ENCODE results near the gene ZBTB16. TPM values are rescaled to one million over a fixed set of nuclear protein-coding genes. Genes with fewer than 3 reads are reported as not detected.

ZBTB16 gene
- total RNA-seq, 2 donors from 2014 or later, result 3.3 to 4.0 TPM

DNA sequence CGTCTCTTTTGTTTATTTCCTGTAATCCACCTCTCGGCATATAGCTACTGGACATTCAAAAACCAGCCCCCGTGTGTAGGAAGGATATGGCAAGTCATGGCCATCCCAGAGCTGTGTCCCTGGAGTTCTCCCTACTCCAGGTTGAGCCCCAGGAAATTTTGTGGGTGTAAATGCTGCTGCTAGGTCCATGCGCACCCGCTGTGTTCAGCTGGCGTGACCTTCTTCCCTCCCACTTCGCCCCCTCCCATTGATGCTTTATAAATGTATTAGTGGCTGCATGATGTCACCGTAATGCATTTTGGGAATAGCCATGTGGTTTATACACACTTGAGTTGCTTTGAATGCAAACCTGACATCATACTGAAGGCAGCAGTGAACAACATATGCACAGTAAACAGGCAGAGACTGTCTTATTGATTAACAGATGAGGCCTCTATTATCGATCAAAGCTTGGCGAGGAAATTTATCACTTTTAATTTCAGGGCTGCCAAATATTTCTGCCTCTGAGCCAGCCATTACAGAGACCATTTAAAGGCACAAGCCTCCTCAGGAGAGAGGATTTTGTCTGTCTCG, 123.0 kb downstream of the ZBTB16 start:
- ATAC-seq (replicated peaks in 1 of 2), result no peak
- no peaks in the 10 kb centered on the region for H3K27me3 Mint-ChIP-seq (ENCODE audit: low read depth)
- H3K4me1 Mint-ChIP-seq (ENCODE audit: low read depth), result peaks cover 51% of the 10 kb centered on the region
- no peaks in the 10 kb centered on the region for H3K9me3 Mint-ChIP-seq
- H3K36me3 Mint-ChIP-seq (ENCODE audit: insufficient read depth in 2 of 2), result no peaks in the 10 kb centered on the region
- no peak for DNase-seq
- peak overlapping the region; percentile 38 for H3K4me3 Mint-ChIP-seq
- H3K27ac Mint-ChIP-seq, result peak overlapping the region; percentile 46

DNA sequence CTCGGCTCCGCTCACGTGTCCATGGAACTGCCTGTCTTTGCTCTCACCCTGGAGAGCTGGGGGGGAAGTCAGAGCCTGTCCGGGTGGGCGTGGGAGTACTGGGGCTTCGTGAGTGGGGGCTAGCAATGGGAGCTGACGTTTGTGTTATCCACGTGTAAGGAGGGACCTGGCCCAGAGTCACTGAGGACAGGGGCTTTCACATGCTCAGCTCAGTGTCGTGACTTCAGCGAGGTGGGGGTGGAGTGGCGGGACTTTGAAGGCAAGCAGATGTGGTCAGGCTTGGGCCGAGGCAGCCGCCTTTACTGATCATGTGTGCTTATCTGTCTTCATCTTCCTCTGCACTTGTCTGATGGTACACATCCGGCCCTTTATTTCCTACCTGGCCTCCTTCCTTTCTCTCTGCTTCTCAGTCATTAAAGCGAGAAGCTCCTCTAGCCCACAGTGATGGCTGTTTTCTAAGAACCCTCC, 123.6 kb downstream of the ZBTB16 start:
- peaks cover 0 to 1% of the 10 kb centered on the region in 2 donors for H3K36me3 Mint-ChIP-seq (ENCODE audit: insufficient read depth in 2 of 2)
- H3K27ac Mint-ChIP-seq, result peak overlapping the region; percentile 46
- DNase-seq (peak; percentile 70 to 72), ATAC-seq (replicated peaks in 1 of 2) (peak; percentile 94)
- peaks cover 51% of the 10 kb centered on the region for H3K4me1 Mint-ChIP-seq (ENCODE audit: low read depth)
- no peaks in the 10 kb centered on the region for H3K9me3 Mint-ChIP-seq
- H3K4me3 Mint-ChIP-seq, result peak overlapping the region; percentile 38
- no peaks in the 10 kb centered on the region for H3K27me3 Mint-ChIP-seq (ENCODE audit: low read depth)

DNA sequence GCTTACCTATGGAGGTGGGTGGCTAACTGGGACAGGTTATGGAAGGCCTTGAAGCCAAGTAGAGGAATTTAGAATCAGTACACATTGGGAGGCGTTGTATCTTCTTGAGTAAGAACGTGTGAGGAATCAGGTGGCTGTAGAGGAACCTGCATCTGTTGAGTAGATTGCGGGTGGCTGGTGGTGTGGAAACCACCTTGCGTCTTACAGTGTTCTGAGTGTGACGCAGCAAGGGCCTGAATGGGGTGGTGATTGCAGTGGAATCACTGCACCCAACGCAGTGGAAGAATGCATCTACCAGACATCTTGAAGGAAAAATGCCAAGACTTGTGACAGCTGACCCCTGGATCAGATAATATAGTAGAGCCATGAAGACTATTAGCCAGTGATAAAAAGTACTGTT, 125.9 kb downstream of the ZBTB16 start:
- H3K27me3 Mint-ChIP-seq (ENCODE audit: low read depth), result no peaks in the 10 kb centered on the region
- H3K27ac Mint-ChIP-seq, result no peak overlapping the region
- H3K36me3 Mint-ChIP-seq (ENCODE audit: insufficient read depth in 2 of 2), result peaks cover 0 to 5% of the 10 kb centered on the region in 2 donors
- DNase-seq (no peak), ATAC-seq (replicated peaks in 1 of 2) (no peak)
- no peaks in the 10 kb centered on the region for H3K9me3 Mint-ChIP-seq
- no peak overlapping the region for H3K4me3 Mint-ChIP-seq
- peaks cover 32% of the 10 kb centered on the region for H3K4me1 Mint-ChIP-seq (ENCODE audit: low read depth)

DNA sequence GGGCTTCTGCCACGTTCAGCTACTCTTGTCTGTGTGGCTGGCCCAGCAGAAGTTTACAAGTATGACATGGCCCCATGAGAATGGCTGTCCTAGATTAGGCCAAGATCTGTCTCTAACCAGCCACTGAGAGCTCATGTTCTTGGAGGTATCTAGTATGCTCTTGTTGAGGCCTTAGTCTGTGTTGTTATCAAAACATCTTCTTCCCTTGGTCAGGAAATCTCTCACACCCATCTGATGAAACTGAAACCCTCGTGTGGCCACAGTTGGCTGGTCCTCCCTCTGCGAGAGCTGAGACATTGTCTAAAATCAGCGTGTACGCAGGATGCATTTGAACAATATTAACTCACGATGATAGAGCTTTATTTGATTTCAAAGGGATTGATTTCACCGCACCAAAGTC, 127.7 kb downstream of the ZBTB16 start:
- DNase-seq (no peak), ATAC-seq (replicated peaks in 1 of 2) (no peak)
- peaks cover 25% of the 10 kb centered on the region for H3K4me1 Mint-ChIP-seq (ENCODE audit: low read depth)
- H3K27me3 Mint-ChIP-seq (ENCODE audit: low read depth), result no peaks in the 10 kb centered on the region
- H3K36me3 Mint-ChIP-seq (ENCODE audit: insufficient read depth in 2 of 2), result peaks cover 3 to 8% of the 10 kb centered on the region in 2 donors
- H3K9me3 Mint-ChIP-seq, result peaks cover 3 to 5% of the 10 kb centered on the region in 2 donors
- H3K27ac Mint-ChIP-seq, result no peak overlapping the region
- H3K4me3 Mint-ChIP-seq, result no peak overlapping the region

DNA sequence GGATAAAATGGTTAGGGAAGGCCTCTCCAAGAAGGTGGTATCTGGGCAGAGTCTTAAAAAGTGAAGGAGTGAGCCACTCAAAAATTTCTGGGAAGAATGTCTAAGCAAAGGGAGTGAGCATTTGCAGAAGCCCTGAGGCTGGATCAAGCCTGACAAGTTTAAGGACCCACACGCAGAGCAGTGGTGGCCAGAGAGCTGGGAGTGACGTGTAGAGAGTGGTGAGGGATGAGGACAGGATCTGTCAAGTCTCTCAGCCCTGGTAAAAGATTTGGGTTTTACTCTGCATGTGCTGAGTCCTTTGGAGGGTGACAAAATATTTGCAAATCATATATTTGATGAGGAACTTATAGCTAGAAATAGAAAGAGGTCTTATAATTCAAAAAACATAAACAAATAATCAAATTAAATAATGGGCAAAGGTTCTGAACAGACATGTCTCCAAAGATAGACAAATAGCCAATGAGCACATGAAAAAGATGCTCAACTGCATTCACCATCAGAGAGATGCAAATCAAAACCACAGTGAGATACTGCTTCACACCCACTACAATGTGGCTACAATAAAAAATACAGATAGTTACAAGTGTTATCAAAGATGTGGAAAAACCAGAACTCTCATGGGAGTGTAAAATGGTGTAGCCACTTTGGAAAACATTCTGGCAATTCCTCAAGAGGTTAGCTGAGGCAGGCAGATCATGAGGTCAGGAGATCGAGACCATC, 129.5 kb downstream of the ZBTB16 start:
- DNase-seq (no peak), ATAC-seq (replicated peaks in 1 of 2) (no peak)
- Mint-ChIP-seq H3K9me3 (peaks cover 3 to 5% of the 10 kb centered on the region in 2 donors), H3K4me1 (ENCODE audit: low read depth) (peaks cover 6% of the 10 kb centered on the region), H3K27me3 (ENCODE audit: low read depth) (no peaks in the 10 kb centered on the region), H3K27ac (no peak overlapping the region), H3K36me3 (ENCODE audit: insufficient read depth in 2 of 2) (peaks cover 3 to 8% of the 10 kb centered on the region in 2 donors), H3K4me3 (no peak overlapping the region)

DNA sequence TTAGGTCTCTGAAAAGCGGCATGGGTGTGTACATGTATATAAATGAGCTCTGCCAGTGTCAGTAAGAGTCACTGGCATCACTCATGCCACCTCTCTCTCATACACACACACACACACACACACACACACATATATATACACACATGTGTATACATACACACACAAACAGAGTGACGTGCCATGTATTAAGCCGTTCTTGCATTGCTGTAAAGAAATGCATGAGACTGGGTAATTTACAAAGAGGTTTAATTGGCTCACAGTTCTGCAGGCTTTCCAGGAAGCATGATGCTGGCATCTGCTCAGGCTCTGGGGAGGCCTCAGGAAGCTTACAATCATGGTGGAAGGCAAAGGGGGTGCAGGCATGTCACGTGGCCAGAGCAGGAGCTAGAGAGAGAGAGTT, 131.1 kb downstream of the ZBTB16 start:
- Mint-ChIP-seq H3K4me3 (no peak overlapping the region), H3K9me3 (peaks cover 3 to 5% of the 10 kb centered on the region in 2 donors), H3K4me1 (ENCODE audit: low read depth) (peaks cover 6% of the 10 kb centered on the region), H3K27ac (no peak overlapping the region), H3K36me3 (ENCODE audit: insufficient read depth in 2 of 2) (peaks cover 3 to 8% of the 10 kb centered on the region in 2 donors), H3K27me3 (ENCODE audit: low read depth) (no peaks in the 10 kb centered on the region)
- no peak for DNase-seq
- no peak for ATAC-seq (replicated peaks in 1 of 2)

DNA sequence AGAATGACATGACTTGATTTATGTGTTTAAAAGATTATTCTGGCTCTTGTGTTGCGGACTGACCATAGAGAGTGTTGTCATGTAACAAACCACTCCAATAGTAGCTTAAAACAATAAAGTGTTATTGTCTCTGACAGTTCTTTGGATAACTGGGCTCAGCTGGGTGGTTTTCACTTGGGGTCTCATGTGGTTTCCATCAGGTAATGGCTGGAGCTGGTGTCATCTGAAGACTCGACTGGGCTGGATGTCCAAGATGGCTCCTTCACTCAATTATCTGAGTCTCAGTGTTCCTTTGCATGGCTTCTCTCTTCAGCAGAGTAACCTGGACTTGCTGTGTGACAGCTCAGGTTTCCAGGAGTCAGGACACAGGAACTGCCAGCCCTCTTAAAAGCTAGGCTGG, 132.4 kb downstream of the ZBTB16 start:
- no peak for DNase-seq
- H3K36me3 Mint-ChIP-seq (ENCODE audit: insufficient read depth in 2 of 2), result peaks cover 3 to 8% of the 10 kb centered on the region in 2 donors
- no peaks in the 10 kb centered on the region for H3K4me1 Mint-ChIP-seq (ENCODE audit: low read depth)
- ATAC-seq (replicated peaks in 1 of 2), result no peak
- no peak overlapping the region for H3K27ac Mint-ChIP-seq
- no peak overlapping the region for H3K4me3 Mint-ChIP-seq
- no peaks in the 10 kb centered on the region for H3K27me3 Mint-ChIP-seq (ENCODE audit: low read depth)
- peaks cover 3 to 5% of the 10 kb centered on the region in 2 donors for H3K9me3 Mint-ChIP-seq

DNA sequence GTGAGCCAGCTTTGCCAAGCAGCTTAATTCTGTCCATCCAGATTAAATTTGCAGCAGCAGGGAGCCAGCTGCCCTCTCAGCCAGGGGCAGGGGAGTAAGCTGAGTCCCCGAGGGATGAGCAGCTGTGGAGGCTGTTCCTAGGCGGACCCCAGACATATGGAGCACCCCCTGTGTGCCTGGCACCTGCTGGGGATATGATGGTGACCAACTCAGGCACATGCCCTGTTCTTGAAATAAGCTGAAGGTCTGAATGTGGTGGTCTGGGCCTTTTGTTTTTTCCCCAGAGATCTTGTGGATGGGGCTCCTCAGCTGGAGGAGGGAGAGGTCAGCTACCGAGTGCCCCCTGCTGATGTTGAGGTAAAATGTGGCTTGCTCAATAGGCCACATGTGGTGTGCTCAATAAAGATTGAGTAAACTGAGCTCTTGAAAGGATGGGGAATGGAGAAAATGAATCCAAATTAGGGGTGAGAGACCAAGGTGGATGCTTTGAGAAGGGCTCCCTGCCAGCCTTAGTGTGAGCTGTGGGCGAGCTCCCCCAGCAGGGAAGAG, 133.4 kb downstream of the ZBTB16 start:
- Mint-ChIP-seq H3K27me3 (ENCODE audit: low read depth) (no peaks in the 10 kb centered on the region), H3K36me3 (ENCODE audit: insufficient read depth in 2 of 2) (peaks cover 3 to 8% of the 10 kb centered on the region in 2 donors), H3K4me1 (ENCODE audit: low read depth) (no peaks in the 10 kb centered on the region)

DNA sequence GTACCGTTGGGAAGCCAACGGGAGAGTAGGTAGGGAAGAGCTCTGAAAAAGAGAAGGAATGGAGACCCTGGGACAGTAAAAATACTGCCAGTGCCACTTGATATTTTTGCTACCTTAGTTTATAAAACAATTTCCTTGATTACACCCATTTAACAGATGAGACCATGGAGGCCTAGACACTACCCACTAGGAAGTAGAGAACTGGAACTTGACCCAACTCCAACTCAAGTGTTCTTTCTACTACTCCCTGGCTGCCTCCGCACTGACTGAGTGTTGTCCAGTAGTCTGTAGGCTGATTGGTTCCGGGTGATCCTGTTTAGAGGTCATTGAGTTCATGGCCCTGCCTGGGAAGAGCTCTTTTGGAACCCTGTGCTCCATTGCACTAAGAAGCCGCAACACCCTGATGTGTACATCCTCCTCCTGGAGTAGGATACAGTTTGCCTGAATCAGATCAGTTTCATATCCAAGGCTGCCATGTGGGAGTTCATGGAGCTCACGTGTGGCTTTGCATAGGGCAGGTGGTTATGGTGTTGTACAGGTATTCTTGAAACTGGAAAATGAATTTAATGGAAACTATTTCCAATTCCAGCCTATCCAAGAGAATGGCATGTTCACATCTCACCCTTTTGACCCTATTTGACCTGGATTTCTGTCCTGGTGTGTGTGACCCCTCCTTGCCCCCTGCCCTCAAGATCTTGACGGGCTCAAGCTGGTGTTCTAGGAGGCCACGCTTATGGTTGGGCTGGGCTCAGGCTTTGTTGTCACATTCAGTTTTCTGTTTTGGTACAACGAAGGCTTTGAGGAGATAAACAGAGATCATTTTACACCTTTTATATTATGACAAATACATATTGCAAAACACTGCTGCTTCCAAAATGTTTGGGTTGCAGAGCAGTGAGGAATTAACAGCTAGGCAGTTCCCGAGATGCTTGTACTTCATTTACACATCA, 134.5 kb downstream of the ZBTB16 start:
- no peak overlapping the region for H3K4me3 Mint-ChIP-seq
- H3K27ac Mint-ChIP-seq, result peak overlapping the region; percentile 25
- peaks cover 3% of the 10 kb centered on the region in 2 donors for H3K36me3 Mint-ChIP-seq (ENCODE audit: insufficient read depth in 2 of 2)
- H3K9me3 Mint-ChIP-seq, result peaks cover 3 to 5% of the 10 kb centered on the region in 2 donors
- no peaks in the 10 kb centered on the region for H3K27me3 Mint-ChIP-seq (ENCODE audit: low read depth)
- DNase-seq, result no peak
- no peak for ATAC-seq (replicated peaks in 1 of 2)
- no peaks in the 10 kb centered on the region for H3K4me1 Mint-ChIP-seq (ENCODE audit: low read depth)

More for the DNA sequence above, 133.4 kb downstream of the ZBTB16 start:
- Mint-ChIP-seq H3K4me3 (no peak overlapping the region), H3K9me3 (peaks cover 3 to 5% of the 10 kb centered on the region in 2 donors), H3K27ac (no peak overlapping the region)
- ATAC-seq (replicated peaks in 1 of 2) (no peak), DNase-seq (no peak)

DNA sequence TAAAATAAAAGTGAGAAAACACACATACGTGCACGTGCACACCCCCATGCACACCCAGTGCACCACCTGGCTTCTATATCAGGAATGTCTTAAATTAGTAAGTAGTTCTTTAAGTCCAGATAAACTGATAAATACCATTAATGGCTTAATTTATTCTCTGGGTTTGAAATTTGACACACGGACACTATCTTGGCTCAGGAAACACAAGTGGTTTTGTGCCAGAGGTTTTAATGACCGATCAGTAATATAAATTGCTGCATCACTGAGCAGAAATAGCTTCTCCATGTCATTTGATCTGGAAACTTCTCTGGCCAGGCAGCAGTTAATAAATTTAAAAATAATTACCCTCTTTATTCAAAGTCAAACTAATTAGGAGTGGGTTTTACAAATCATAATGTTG, 135.2 kb downstream of the ZBTB16 start:
- peak overlapping the region; percentile 17 for H3K27ac Mint-ChIP-seq
- H3K4me1 Mint-ChIP-seq (ENCODE audit: low read depth), result no peaks in the 10 kb centered on the region
- peaks cover 3 to 5% of the 10 kb centered on the region in 2 donors for H3K9me3 Mint-ChIP-seq
- peaks cover 3% of the 10 kb centered on the region in 2 donors for H3K36me3 Mint-ChIP-seq (ENCODE audit: insufficient read depth in 2 of 2)
- no peaks in the 10 kb centered on the region for H3K27me3 Mint-ChIP-seq (ENCODE audit: low read depth)
- no peak for ATAC-seq (replicated peaks in 1 of 2)
- no peak overlapping the region for H3K4me3 Mint-ChIP-seq
- DNase-seq, result no peak

DNA sequence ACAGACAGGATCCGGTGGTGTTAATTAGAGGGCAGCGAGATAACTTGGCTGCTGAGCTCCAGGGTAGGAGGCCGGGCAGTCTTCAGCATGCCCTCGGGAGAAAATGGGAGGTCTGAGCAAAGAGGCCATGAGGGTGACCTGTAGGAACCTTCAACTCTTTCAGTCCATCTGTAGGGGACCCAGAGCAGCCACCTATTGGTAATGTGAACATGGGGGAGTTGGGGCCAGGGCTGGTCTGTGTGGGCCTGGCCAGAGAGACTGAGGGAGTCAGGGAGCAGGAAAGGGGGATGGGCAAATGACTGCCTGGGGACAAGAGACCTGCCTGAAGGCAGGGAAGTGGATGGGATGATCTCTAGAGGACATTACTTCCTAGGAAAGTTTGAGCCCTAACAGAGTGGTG, 135.6 kb downstream of the ZBTB16 start:
- Mint-ChIP-seq H3K4me1 (ENCODE audit: low read depth) (no peaks in the 10 kb centered on the region), H3K27me3 (ENCODE audit: low read depth) (no peaks in the 10 kb centered on the region), H3K27ac (peak overlapping the region; percentile 17), H3K36me3 (ENCODE audit: insufficient read depth in 2 of 2) (peaks cover 3% of the 10 kb centered on the region in 2 donors), H3K9me3 (peaks cover 3 to 5% of the 10 kb centered on the region in 2 donors), H3K4me3 (no peak overlapping the region)
- no peak for ATAC-seq (replicated peaks in 1 of 2)
- DNase-seq, result no peak

DNA sequence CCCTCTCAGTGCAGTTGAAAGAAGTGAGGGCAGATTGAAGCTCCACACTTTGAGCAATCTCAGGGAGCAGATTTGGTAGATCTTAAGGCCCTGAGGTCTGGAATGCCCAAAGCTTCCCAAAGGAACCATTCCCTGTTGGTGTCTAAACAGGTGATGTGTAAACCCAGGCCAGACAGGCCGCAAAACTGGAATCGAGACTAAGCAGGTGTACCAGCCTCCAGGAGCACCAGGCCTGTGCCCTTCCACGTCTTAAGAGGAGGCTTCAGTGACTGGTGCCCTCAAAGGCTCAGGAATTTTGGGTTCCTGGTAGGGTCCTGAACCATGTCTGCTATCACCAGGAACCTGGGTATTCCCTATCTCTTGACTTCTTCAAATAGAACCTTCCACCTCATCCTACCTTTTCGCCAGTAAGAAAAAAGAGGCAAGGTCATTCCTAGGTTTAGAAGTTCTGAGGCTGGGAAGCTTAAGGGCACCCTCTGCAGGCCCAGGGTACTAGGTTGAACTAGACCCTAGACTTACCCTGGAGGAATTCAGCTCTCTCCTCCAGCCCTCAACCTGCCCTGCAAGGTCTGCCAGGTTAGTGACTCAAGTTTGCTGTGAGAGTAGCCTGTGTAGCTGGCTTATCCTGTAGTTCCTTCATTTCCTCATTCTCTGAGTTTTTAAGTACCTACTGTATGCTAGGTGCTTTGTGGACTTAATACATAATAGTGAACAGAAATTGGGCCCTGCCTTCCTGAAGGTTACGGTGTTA, 136.6 kb downstream of the ZBTB16 start:
- Mint-ChIP-seq H3K4me1 (ENCODE audit: low read depth) (no peaks in the 10 kb centered on the region), H3K4me3 (no peak overlapping the region), H3K27ac (no peak overlapping the region), H3K9me3 (peaks cover 0 to 2% of the 10 kb centered on the region in 2 donors), H3K36me3 (ENCODE audit: insufficient read depth in 2 of 2) (no peaks in the 10 kb centered on the region), H3K27me3 (ENCODE audit: low read depth) (no peaks in the 10 kb centered on the region)
- no peak for DNase-seq
- peak in 1 of 2 donors; percentile 47 for ATAC-seq (replicated peaks in 1 of 2)
